Effector memory CD8-positive, alpha-beta T cell (primary cell): ENCODE measurements around the gene CXCL5.

Experiments
- ATAC-seq: fragments of 150-1000 bp; cut with Tn5 transposase; replicated peaks from 2 replicates; pipeline ENCODE4 v1.10.0; 2021; ENCODE audit warnings: mild to moderate bottlenecking, moderate library complexity
- DNase-seq, 3 experiments: peaks; one replicate each; pipeline ENCODE4 v3.0.0; 2021
- H3K27ac Mint-ChIP-seq, 2 donors: one replicate each; pipeline ENCODE4 v1.8.0; 2022; ENCODE audit warnings: mild to moderate bottlenecking in 2 of 2, mixed read lengths in 2 of 2, moderate library complexity in 2 of 2
- H3K27me3 Mint-ChIP-seq, 2 donors: one replicate each; pipeline ENCODE4 v1.8.0; 2022; ENCODE audit warnings: mixed read lengths in 2 of 2
- H3K36me3 Mint-ChIP-seq: one replicate; pipeline ENCODE4 v1.8.0; 2022; ENCODE audit warnings: mild to moderate bottlenecking, moderate library complexity, mixed read lengths; ENCODE audit not compliant: insufficient read depth
- H3K4me1 Mint-ChIP-seq, 2 donors: one replicate each; pipeline ENCODE4 v1.8.0; 2022; ENCODE audit warnings: low read depth in 2 of 2, mixed read lengths in 2 of 2
- H3K4me3 Mint-ChIP-seq, 2 donors: one replicate each; pipeline ENCODE4 v1.8.0; 2022; ENCODE audit warnings: mild to moderate bottlenecking in 2 of 2, mixed read lengths in 2 of 2, moderate library complexity in 2 of 2
- H3K9me3 Mint-ChIP-seq, 2 donors: one replicate each; pipeline ENCODE4 v1.8.0; 2022; ENCODE audit warnings: mixed read lengths in 2 of 2

Gene CXCL5

GRCh38 chr4:73947239-73947985, 51.1 kb downstream of the CXCL5 start:
- DNase-seq = no peak
- Mint-ChIP-seq H3K4me3 (no peak overlapping the region), H3K9me3 (peaks cover 0 to 3% of the 10 kb centered on the region in 2 donors), H3K36me3 (peaks cover 4% of the 10 kb centered on the region), H3K4me1 (no peaks in the 10 kb centered on the region), H3K27ac (no peak overlapping the region), H3K27me3 (peaks cover 16 to 25% of the 10 kb centered on the region in 2 donors)
- ATAC-seq = no peak

DNA sequence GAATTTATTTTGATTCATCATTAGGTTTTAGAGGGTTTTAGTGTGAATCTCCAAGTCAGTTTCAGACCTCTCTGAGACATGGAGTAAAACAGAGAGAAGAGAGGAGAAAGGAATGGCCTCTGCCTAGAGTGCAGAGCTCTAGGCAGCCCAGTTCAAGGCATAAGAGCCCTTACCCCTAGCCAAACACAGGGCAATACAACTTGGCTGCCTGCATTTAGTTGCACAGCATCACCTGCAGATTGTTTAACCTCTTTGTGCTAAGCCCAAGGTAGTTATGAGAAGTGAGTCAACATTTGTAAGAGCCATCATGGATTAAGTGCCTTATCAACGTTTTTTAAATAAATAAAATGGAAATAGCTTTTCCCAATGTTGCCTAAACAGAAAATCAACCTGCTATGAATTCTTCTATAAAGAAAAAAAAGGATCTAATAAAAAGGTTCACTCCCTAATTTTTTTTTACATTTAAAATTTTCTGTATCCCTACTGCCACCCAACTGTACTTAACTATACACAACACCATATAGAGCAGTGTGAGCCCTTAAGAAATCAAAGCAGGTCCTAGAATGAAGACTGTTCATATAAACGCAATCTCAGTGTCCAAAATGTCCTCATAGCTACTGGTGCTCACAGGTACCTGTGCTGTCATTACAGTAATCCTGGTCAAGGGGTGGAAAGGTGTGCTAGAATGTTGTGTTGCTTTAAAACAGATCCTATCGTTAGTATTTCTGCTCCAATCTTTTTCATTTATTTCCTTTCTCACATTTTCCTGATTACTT, 52.6 kb downstream of the CXCL5 start:
- H3K27me3 Mint-ChIP-seq = peaks cover 16 to 25% of the 10 kb centered on the region in 2 donors
- H3K27ac Mint-ChIP-seq = no peak overlapping the region
- H3K36me3 Mint-ChIP-seq = peaks cover 4% of the 10 kb centered on the region
- H3K4me3 Mint-ChIP-seq = no peak overlapping the region
- peaks cover 0 to 3% of the 10 kb centered on the region in 2 donors for H3K9me3 Mint-ChIP-seq
- ATAC-seq (no peak), DNase-seq (no peak)
- H3K4me1 Mint-ChIP-seq = no peaks in the 10 kb centered on the region
